Fibroblast of skin of left biceps (primary cell): Measurements from ENCODE around the gene SPNS3.

Experiments used
- DNase-seq, 2 experiments: peaks; one replicate each; pipeline ENCODE4 v3.0.0-alpha.2; 2013; ENCODE audit warnings: low read depth in 2 of 2

The SPNS3 gene

DNA sequence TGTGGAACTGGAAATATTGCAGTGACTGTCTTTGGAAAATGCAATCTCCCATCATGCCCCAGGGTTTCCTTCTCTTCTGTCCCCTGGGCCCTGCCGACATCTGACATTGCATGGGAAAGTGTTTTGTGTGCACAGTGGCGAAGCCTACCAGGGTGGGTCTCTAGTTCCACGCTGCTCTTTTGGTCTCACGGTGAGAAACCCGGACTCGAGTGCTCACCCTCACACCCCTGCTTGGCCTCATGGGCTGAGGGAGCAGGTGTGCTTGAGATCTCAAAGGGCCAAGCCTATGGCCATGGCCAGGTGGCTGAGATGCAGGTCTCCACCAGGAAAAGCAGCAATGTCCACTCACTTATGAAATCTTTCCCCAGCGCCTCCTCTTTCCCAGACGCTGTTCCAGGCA, 32.0 kb downstream of the SPNS3 start:
- DNase-seq, result no peak

DNA sequence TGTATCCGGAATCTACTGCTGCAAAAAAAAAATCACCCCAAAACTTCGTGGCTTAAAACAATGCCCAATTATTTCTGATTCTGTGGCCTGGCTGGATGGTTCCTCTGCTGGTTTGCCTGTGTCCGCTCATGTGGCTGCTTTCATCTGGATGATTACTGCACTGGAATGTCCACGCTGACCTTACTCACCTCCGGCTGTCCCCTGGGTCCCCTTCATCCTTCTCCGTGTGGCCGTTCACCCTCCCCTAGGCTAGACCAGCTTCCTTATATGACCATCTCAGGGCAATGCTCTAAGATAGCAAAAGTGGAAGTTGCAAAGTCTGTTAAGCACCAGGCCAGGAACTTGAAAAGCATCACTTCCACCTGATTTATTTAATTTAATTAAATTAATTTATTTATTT, 33.5 kb downstream of the SPNS3 start:
- DNase-seq, result no peak

GRCh38 chr17:4469552-4469951, 35.8 kb downstream of the SPNS3 start:
- no peak for DNase-seq

- DNase-seq, result no peak
Measured at GRCh38 chr17:4472286-4472685, 38.5 kb downstream of the SPNS3 start.

- no peak for DNase-seq
Measured at GRCh38 chr17:4474093-4474492, 40.4 kb downstream of the SPNS3 start.

DNA sequence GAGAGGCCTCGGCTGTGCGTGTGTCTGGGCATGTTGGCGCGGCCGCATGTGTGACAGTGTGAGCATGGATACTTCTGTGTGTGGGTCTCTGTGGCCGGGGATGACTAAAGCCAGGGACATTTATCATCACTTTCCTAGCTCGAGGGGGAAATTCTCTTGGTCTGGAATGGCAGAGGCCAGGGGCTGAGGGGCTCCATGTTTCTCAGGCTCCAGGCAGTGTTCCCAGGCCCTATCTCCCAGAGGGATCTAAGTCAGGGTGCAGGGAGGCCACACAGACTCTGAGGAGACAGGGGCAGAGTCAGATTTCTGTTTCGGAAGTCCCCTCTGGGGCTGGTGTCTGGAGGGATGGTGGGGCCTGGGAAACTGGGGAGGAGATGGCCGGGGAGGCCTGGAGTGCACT, 41.3 kb downstream of the SPNS3 start:
- no peak for DNase-seq

GRCh38 chr17:4475463-4475862, 41.7 kb downstream of the SPNS3 start:
- no peak for DNase-seq

DNA sequence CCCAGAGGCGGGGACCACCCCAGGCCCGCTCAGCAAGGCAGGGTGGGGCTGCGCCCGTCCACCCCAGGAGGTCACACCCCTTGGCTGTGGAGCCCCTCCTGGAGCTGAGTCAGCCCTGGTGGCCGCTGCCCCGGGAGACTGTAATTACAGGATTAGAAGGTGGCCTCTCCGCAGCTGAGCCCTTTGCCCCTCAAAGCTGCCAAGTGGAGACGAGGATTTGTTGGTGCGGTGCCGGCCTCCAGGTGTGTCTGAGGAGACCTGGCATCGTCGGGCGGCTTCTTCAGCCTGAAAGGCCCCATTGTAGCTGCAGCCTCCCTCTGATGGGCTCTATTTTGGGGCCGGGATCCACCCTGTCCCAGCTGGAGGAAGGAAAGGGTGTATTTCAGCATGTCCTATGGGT, 42.3 kb downstream of the SPNS3 start:
- no peak for DNase-seq

- no peak for DNase-seq
Measured at GRCh38 chr17:4476511-4477070, 42.9 kb downstream of the SPNS3 start.

DNA sequence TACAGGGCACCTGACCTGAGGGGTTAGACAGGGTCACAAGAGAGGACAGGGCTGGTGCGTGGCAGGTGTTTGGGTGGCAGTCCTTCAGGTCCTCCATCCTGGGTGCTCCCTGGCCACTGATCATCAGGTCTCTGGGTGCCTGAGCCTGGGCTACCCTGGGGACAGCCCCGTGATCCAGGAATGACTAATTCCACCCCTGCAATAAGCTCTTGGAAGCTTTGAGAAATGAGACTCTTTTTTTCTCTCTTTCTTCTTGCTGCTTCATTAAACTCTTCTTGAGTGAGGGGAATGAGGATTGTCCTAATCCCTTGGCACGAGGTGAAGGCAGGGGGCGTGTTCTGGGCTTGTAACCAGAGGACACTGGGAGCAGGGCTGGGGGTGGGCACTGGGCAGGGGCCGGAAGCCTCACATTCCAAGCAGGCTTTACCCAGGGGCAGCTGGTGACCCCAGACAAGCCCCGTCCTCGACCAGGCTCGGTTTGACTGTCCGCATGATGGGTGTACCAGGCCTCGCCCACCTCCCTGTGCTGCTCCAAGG, 43.6 kb downstream of the SPNS3 start:
- DNase-seq, result no peak

DNA sequence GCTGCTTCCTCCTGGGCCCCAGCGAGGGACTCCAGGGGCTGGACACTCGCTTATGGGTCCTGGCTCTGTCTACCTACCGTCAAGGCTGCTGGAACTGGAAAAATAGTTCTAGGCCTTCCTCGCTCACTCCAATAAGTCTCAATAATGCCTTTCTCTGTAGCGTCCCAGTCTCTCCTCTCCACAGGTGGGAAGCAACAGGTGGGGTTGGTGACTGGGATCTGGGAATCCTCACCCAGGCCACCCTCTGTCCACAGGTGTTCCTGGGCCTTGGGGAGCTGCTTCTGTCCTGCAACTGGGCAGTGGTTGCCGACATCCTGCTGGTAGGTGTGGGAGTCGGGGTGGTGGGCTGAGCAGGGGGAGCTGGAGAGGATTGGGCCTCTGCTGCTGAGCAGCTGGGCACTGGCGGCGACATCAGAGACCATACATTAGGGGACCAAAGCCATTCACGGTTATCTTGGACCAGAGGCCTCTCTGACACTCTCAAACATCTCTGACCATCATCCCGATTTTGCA, 44.6 kb downstream of the SPNS3 start:
- no peak for DNase-seq

GRCh38 chr17:4479340-4479981, 45.7 kb downstream of the SPNS3 start:
- DNase-seq, result no peak

DNA sequence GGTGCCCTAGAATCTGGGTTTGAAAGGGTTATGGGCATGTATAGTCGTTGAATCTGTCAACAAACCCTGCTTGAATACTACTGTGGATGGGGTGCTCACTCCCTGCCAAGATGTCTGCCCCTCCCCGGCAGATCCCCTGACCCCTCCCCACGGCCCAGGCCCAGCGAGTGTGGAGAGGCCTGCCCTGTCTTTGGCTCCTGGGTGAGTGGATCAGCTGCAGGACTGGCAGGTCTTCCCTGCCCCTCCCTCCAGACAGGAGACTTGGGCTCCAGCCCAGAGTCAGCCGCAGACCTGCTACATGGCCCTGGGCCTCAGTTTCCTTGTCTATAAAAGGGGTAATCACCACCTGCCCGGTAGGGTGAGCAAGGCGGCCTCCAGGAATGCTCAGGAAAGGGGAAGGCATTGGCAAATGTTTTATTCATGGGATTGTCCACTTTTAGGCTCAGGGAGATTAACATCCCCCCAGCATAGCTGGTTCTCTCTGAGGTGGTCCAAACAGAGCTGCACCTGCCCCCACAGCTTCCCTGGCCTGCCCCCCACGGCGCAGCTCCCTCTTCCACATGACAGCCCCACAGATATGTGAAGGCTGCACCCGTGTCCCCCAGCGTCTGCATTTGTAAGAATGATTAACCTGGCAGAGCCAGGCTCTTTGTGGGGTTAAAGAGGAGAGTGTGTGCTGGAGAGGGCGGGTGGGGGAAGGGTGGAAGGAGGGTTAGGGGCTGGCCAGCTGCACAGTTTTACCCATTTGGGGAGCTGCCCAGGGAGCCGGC, 46.4 kb downstream of the SPNS3 start:
- no peak for DNase-seq

- DNase-seq, result no peak
Measured at GRCh38 chr17:4480929-4481898, 47.5 kb downstream of the SPNS3 start.

DNA sequence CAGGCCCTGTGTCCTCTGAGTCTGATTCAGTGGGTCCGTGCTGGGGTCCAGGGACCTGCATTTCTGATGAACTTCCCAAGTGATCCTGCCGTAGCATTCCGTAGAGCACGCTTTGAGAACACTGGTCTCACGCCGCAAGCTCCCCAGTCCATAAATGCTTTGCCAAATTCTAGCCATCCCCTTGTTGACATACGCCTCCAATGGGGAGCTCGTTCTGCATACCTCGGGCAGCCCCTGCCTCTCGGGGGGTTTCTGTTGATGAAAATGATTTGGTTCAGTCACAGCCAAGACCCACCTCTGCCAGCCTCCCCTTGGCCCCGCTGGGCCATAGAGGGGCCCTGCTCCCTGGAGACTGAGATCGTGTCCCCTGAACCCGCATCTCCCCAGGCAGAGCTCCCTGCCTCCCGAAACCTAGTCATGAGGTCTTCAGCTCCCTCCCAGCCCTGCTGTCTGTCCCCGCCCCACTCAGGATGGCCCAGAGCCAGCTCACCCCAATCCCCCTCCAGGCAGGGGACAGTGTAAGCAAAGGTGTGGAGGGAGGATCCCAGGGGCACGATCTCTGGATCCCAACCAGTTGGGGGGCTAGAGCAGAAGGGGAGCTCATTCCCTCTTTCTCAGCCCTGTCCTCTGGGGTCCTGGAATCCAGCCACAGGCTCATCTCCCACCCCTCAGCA, 48.7 kb downstream of the SPNS3 start:
- no peak for DNase-seq

DNA sequence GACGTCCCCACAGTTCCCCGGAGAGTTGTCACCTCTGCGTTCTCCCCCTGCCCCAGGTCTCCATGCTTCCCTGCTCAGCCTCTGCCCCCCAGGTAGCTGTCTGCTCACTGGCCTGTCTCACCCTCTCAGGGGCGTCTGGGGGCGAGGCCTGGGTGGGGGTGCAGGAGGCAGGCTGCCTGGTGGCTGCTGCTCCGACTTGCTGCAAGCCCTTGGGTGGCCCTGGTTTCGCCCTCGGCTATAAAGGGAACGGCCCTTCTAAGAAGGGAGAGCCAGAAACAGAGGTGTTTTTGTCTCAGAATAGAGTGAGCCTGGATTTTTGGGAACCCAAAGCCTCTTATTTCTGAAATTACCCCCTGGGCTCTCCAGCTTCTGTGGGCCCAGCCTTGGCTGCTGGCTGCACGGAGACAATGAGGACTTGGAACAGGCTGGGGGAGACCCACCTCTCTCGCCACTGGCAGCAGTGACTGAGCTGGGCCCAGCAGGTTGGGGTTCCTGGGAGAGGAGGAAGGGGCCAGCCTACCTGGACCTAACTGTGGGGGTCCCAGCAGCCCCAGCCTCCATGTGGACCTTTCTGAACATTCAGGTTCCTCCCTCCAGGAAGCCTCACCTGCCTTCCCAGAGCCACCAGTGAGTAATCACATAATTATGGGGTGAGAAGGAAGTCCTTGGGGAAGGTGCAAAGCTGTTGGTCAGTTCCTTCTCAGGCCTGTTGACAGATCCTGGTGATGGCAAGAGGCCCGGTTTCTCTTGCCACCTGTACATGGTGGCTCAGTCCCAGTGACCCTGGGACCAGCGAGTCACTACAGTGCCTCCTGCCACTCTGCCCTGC, 49.5 kb downstream of the SPNS3 start:
- no peak for DNase-seq

- no peak for DNase-seq
Measured at GRCh38 chr17:4485676-4486646, 52.2 kb downstream of the SPNS3 start.

DNA sequence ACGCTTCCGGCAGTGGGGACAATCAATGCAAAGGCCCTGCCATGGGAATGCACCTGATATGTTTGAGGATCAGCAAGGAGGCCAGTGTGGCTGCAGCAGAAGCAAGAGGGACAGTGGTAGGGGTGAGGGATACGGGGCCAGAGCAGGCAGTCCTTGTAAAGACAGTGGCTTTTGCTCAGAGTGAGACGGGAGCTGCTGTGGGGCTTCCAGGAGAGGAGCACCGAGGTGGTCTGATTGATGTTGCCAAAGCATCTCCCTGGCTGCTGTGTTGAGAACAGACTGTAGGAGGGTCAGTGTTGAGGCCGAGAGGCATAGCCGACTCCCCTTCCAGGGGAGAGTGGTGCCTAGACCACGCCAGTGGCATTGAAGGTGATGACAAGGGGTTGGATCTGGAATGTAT, 53.6 kb downstream of the SPNS3 start:
- no peak for DNase-seq
